A549 (cell line): ENCODE measurements around the gene ABCA4. TPM values are rescaled to one million over a fixed set of nuclear protein-coding genes. Genes with fewer than 3 reads are reported as not detected.
A peak's percentile ranks its signal among the peaks of the same experiment; 100 is the strongest.

Source experiments
- ATAC-seq, 2 experiments: fragments of 200-7000 bp in 1 of 2; fragments of >200 bp in 1 of 2; cut with Nextera tagmentation in 1 of 2; cut with Tn5 transposase in 1 of 2; 3 replicates each; pipeline versions ENCODE4 v1.8.0 to v1.9.1; 2018 to 2020; ENCODE audit warnings: mild to moderate bottlenecking in 1 of 2, moderate library complexity in 1 of 2
- CTCF ChIA-PET: fragments of 300-600 bp; sonication (Branson Sonifier 250); formaldehyde crosslinking; extraction: SDS; loops from one replicate; lab custom pipeline; 2021; ENCODE audit warnings: antibody characterized with exemption, inconsistent platforms; lab: Yijun Ruan, JAX
- POLR2A ChIA-PET: fragments of 350-600 bp; formaldehyde crosslinking; extraction: SDS; loops from one replicate; lab custom pipeline; 2021; ENCODE audit warnings: antibody characterized with exemption, inconsistent platforms; lab: Yijun Ruan, JAX
- DNase-seq, 2 experiments: peaks; one replicate each; pipeline versions ENCODE4 v3.0.0 to v3.0.0-alpha.2; 2011 to 2016; ENCODE audit warnings: low read depth in 1 of 2, low spot score in 1 of 2
- FAIRE-seq: peaks from 2 replicates; lab custom pipeline; 2011; peaks lifted over from hg19 to GRCh38; lab: Jason Lieb, UNC
- H3K27ac ChIP-seq, 2 experiments: fragments of >200 bp; sonication (Bioruptor Twin); formaldehyde crosslinking; 3 replicates each; pipeline ENCODE4 v1.5.1; 2016 to 2017
- H3K4me1 ChIP-seq: fragments of >200 bp; sonication (Bioruptor Twin); formaldehyde crosslinking; 3 replicates; pipeline ENCODE4 v1.6.1; 2016
- H3K4me2 ChIP-seq: fragments of >200 bp; sonication (Bioruptor Twin); formaldehyde crosslinking; 3 replicates; pipeline ENCODE4 v1.6.1; 2016
- H3K4me3 ChIP-seq: fragments of >200 bp; sonication (Bioruptor Twin); formaldehyde crosslinking; 3 replicates; pipeline ENCODE4 v1.5.1; 2016
- H3K9me3 ChIP-seq: fragments of >200 bp; sonication (Bioruptor Twin); formaldehyde crosslinking; 3 replicates; pipeline ENCODE4 v1.6.1; 2016
- ATOH8 ChIP-seq: fragments of 250-450 bp; sonication (Bioruptor Pico); IDR thresholded peaks from 2 replicates; pipeline ENCODE4 v1.5.0; 2020; ENCODE audit warnings: low read depth, mild to moderate bottlenecking, moderate library complexity
- BHLHE40 ChIP-seq: IDR thresholded peaks from 2 replicates; pipeline ENCODE4 v1.6.1; 2012; ENCODE audit warnings: low read depth, low read length, inconsistent platforms
- CBX8 ChIP-seq: fragments of 200-600 bp; sonication (generic); IDR thresholded peaks from 2 replicates; pipeline ENCODE4 v1.6.1; 2016
- CEBPB ChIP-seq, 2 experiments: fragments of >200 bp in 1 of 2; sonication (Bioruptor Twin) in 1 of 2; formaldehyde crosslinking in 1 of 2; IDR thresholded peaks; 2 replicates each; pipeline ENCODE4 v1.6.1; 2012 to 2016
- CHD2 ChIP-seq: fragments of 150-350 bp; IDR thresholded peaks from 2 replicates; pipeline ENCODE4 v1.6.1; 2014; ENCODE audit warnings: low read length; ENCODE audit not compliant: partially characterized antibody
- CTCF ChIP-seq: fragments of >200 bp; sonication (Bioruptor Twin); formaldehyde crosslinking; IDR thresholded peaks from 3 replicates; pipeline ENCODE4 v1.5.1; 2016
- E2F6 ChIP-seq: IDR thresholded peaks from 2 replicates; pipeline ENCODE4 v1.6.1; 2012; ENCODE audit warnings: low read depth, borderline replicate concordance
- EHMT2 ChIP-seq: fragments of 200-600 bp; sonication (generic); IDR thresholded peaks from 2 replicates; pipeline ENCODE4 v1.6.1; 2016; ENCODE audit warnings: antibody characterized with exemption, low read depth, mild to moderate bottlenecking, moderate library complexity
- ELK1 ChIP-seq: fragments of 150-350 bp; IDR thresholded peaks from 2 replicates; pipeline ENCODE4 v1.6.1; 2014; ENCODE audit warnings: low read depth, mild to moderate bottlenecking, low read length
- ESRRA ChIP-seq: fragments of 150-350 bp; IDR thresholded peaks from 2 replicates; pipeline ENCODE4 v1.6.1; 2014; ENCODE audit warnings: mild to moderate bottlenecking, low read length, borderline replicate concordance
- FOSB ChIP-seq: fragments of 250-450 bp; sonication (Bioruptor Pico); IDR thresholded peaks from 2 replicates; pipeline ENCODE4 v1.5.0; 2020; ENCODE audit warnings: mild to moderate bottlenecking, moderate library complexity
- FOSL2 ChIP-seq, 2 experiments: fragments of 450-650 bp in 1 of 2; fragments of >200 bp in 1 of 2; sonication (Bioruptor Twin) in 1 of 2; formaldehyde crosslinking; IDR thresholded peaks; 2 replicates each; pipeline versions ENCODE4 v1.5.0 to v1.6.1; 2016 to 2020; ENCODE audit warnings: mild to moderate bottlenecking in 1 of 2, moderate library complexity in 1 of 2
- FOXS1 ChIP-seq: fragments of 250-450 bp; sonication (Bioruptor Pico); IDR thresholded peaks from 2 replicates; pipeline ENCODE4 v1.5.0; 2020; ENCODE audit warnings: mild to moderate bottlenecking, moderate library complexity
- HDAC2 ChIP-seq: fragments of 200-600 bp; sonication (generic); IDR thresholded peaks from 2 replicates; pipeline ENCODE4 v1.6.1; 2016
- KDM5A ChIP-seq: fragments of 200-600 bp; sonication (generic); IDR thresholded peaks from 2 replicates; pipeline ENCODE4 v1.6.1; 2016; ENCODE audit warnings: antibody characterized with exemption, mild to moderate bottlenecking
- MAZ ChIP-seq: fragments of 150-350 bp; IDR thresholded peaks from 2 replicates; pipeline ENCODE4 v1.6.1; 2014; ENCODE audit warnings: antibody characterized with exemption, low read depth, low read length, borderline replicate concordance
- MYC ChIP-seq: IDR thresholded peaks from 2 replicates; pipeline ENCODE4 v1.6.1; 2012; ENCODE audit warnings: mild to moderate bottlenecking, inconsistent platforms, low read length, improper control_type of control experiment, borderline replicate concordance
- NPAS2 ChIP-seq: fragments of 250-450 bp; sonication (Bioruptor Pico); IDR thresholded peaks from 2 replicates; pipeline ENCODE4 v1.8.0; 2022; ENCODE audit warnings: mild to moderate bottlenecking, moderate library complexity, borderline replicate concordance
- NR3C1 ChIP-seq: fragments of >200 bp; sonication (Bioruptor Twin); formaldehyde crosslinking; IDR thresholded peaks from 3 replicates; pipeline ENCODE4 v1.6.1; 2017
- PBX3 ChIP-seq: IDR thresholded peaks from 2 replicates; pipeline ENCODE4 v1.6.1; 2012
- PHF8 ChIP-seq: fragments of 200-600 bp; sonication (generic); IDR thresholded peaks from 2 replicates; pipeline ENCODE4 v1.6.1; 2016; ENCODE audit warnings: low read depth, mild to moderate bottlenecking, antibody characterized with exemption, moderate library complexity, borderline replicate concordance
- POLR2AphosphoS2 ChIP-seq: conservative IDR thresholded peaks from 2 replicates; pipeline ENCODE4 v1.6.1; 2012; ENCODE audit warnings: low read length, improper control_type of control experiment, inconsistent platforms
- RAD21 ChIP-seq, 2 experiments: fragments of >200 bp in 1 of 2; sonication (Bioruptor Twin) in 1 of 2; formaldehyde crosslinking in 1 of 2; IDR thresholded peaks in 1 of 2; conservative IDR thresholded peaks in 1 of 2; 2 replicates in 1 of 2; 3 replicates in 1 of 2; pipeline ENCODE4 v1.6.1; 2012 to 2018; ENCODE audit warnings: inconsistent platforms in 1 of 2
- RCOR1 ChIP-seq: fragments of 150-350 bp; IDR thresholded peaks from 2 replicates; pipeline ENCODE4 v1.6.1; 2014; ENCODE audit warnings: antibody characterized with exemption, low read length, low read depth
- USF2 ChIP-seq: fragments of 450-650 bp; IDR thresholded peaks from 2 replicates; pipeline ENCODE4 v1.6.1; 2014; ENCODE audit warnings: antibody characterized with exemption
- ZNF302 ChIP-seq: fragments of 250-450 bp; sonication (Bioruptor Pico); IDR thresholded peaks from 2 replicates; pipeline ENCODE4 v1.9.0; 2021; ENCODE audit warnings: inconsistent platforms, mild to moderate bottlenecking, moderate library complexity
- ZSCAN20 ChIP-seq: fragments of 250-450 bp; sonication (Bioruptor Pico); IDR thresholded peaks from 2 replicates; pipeline ENCODE4 v1.8.0; 2022; ENCODE audit warnings: mild to moderate bottlenecking, moderate library complexity
- WGBS: methylation state at CpG from one replicate; pipeline ENCODE4 v1.1.6; 2017; ENCODE audit errors: missing lambda C conversion rate; 5-methylcytosine and 5-hydroxymethylcytosine counted together
- polyA plus RNA-seq, 4 experiments: library from polyadenylated mRNA; depleted of rRNA in 3 of 4; stranded (reverse); fragments of >200 nt; fragmentation: RNase III in 1 of 4; extraction: RNeasy Plus Mini Kit Qiagen cat#74134 plus additional on column Dnase treatment in 1 of 4; gene quantifications; 2 replicates in 3 of 4; 3 replicates in 1 of 4; pipeline ENCODE4 v1.2.3, GENCODE V29; 2011 to 2017

The ABCA4 gene
- polyA plus RNA-seq, 2 of the 4 experiments (the other 2 are of a cell fraction): 0.05 to 0.23 TPM

GRCh38 chr1:94044891-94045290, 76.1 kb downstream of the ABCA4 start:
- TF ChIP-seq ESRRA: no peak
- TF ChIP-seq NR3C1: no peak
- TF ChIP-seq FOSL2 (IDR thresholded peaks at IDR 0.05): no peak
- no peak for TF ChIP-seq FOSL2 (CRISPR knock-in tag; IDR thresholded peaks at IDR 0.05)
- TF ChIP-seq ATOH8: no peak
- TF ChIP-seq PBX3: no peak
- TF ChIP-seq MAZ: no peak
- TF ChIP-seq CHD2: no peak
- no peak for TF ChIP-seq ZSCAN20
- TF ChIP-seq FOXS1 (CRISPR knock-in tag): no peak
- TF ChIP-seq CBX8: no peak
- TF ChIP-seq HDAC2: no peak
- no peak for TF ChIP-seq FOSB
- no peak for TF ChIP-seq ELK1
- TF ChIP-seq POLR2AphosphoS2: no peak
- TF ChIP-seq EHMT2: no peak
- no peak for TF ChIP-seq KDM5A
- TF ChIP-seq ZNF302 (CRISPR knock-in tag): no peak
- no peak for DNase-seq
- no peak for FAIRE-seq
- CTCF ChIA-PET: interaction anchor here (0.7 to 32.3 kb wide), 33 partner anchors 10 to 760 kb away, joined by 3 to 840 read pairs (median 4); partner anchors contain the start of gene ARHGAP29
- ATAC-seq: no peak
- Histone ChIP-seq H3K27ac (peak overlapping the region; percentile 49 to 83; a peak in 5 of 6 replicates), H3K4me3 (no peak overlapping the region), H3K9me3 (no peaks in the 10 kb centered on the region), H3K4me1 (peaks cover 10% of the 10 kb centered on the region), H3K4me2 (peak overlapping the region; percentile 37; the same call in 2 of the 3 replicates)
- POLR2A ChIA-PET: interaction anchor here (0.6 to 1.4 kb wide), 4 partner anchors 10 to 285 kb away, joined by 3 to 5 read pairs (median 3); partner anchors contain the start of gene ARHGAP29
- WGBS: 98% methylated on average over 6 of the region's 9 CpGs

GRCh38 chr1:94044290-94044790, 76.6 kb downstream of the ABCA4 start:
- Histone ChIP-seq H3K9me3 (no peaks in the 10 kb centered on the region), H3K4me1 (peaks cover 8% of the 10 kb centered on the region), H3K27ac (peak overlapping the region; percentile 49 to 83; a peak in 4 of 6 replicates), H3K4me2 (no peak overlapping the region), H3K4me3 (no peak overlapping the region)
- DNase-seq (no peak), FAIRE-seq (no peak), ATAC-seq (no peak)
- POLR2A ChIA-PET: interaction anchor here (0.6 to 1.4 kb wide), 3 partner anchors 10 to 285 kb away, joined by 3 to 5 read pairs (median 3); partner anchors contain the start of gene ARHGAP29
- CTCF ChIA-PET: interaction anchor here (1.2 to 32.3 kb wide), 9 partner anchors 16 to 423 kb away, joined by 3 to 840 read pairs (median 15); no protein-coding TSS in a partner anchor
- 92% methylated on average over 9 of the region's 9 CpGs for WGBS
- TF ChIP-seq PHF8 (no peak), NPAS2 (no peak), ATOH8 (no peak), ESRRA (no peak), E2F6 (no peak), CEBPB (IDR thresholded peaks at IDR 0.05) (no peak), USF2 (no peak), MYC (no peak), CTCF (no peak), CHD2 (no peak), BHLHE40 (no peak), PBX3 (no peak), RAD21 (conservative IDR thresholded peaks at IDR 0.05 in 1 of 2, IDR thresholded peaks at IDR 0.05 in 1 of 2) (no peak), RCOR1 (no peak)
